GM23248 (cell line): ENCODE data around the gene NOVA2.

Source experiments
- EZH2 ChIP-seq: fragments of 200-600 bp; sonication (generic); IDR thresholded peaks from 2 replicates; pipeline ENCODE4 v1.6.1; 2018; ENCODE audit warnings: antibody characterized with exemption, mild to moderate bottlenecking; ENCODE audit not compliant: insufficient read depth, poor library complexity, severe bottlenecking
- EZH2phosphoT487 ChIP-seq: fragments of 200-600 bp; sonication (generic); IDR thresholded peaks from 2 replicates; pipeline ENCODE4 v1.6.1; 2018; ENCODE audit warnings: antibody characterized with exemption, moderate library complexity, mild to moderate bottlenecking, low read depth; ENCODE audit not compliant: insufficient read depth

- no peak for TF ChIP-seq EZH2
- no peak for TF ChIP-seq EZH2phosphoT487
These were observed 14.1 kb downstream of the NOVA2 start for GRCh38 chr19:45959517-45960025.
